ENCODE results near the gene GRM7. TPM values are rescaled to one million over a fixed set of nuclear protein-coding genes. Genes with fewer than 3 reads are reported as not detected.

Gene GRM7
- total and polyA plus RNA-seq, 9 of the 15 experiments (the other 6 are each of a cell fraction or from before 2014, with no cell fraction given), result not detected

GRCh38 chr3:7659079-7659478, 798.2 kb downstream of the GRM7 start:
- ChIA-PET CTCF (ENCODE audit: low intra/inter-chr PET ratio) (no interaction called here), POLR2A (no interaction called here)
- no peaks in the 10 kb centered on the region for H3K9me3 ChIP-seq (replicated peaks; ENCODE audit: control insufficient read depth, insufficient read depth, low read depth, low read length)
- no peak overlapping the region for H3K27ac ChIP-seq (ENCODE audit: extremely low read depth, low read depth, low read length)
- no peak overlapping the region for H3K4me2 ChIP-seq (ENCODE audit: insufficient read depth, low read length)
- no peak overlapping the region for H3K4me3 ChIP-seq
- ATAC-seq (no peak), FAIRE-seq (no peak), DNase-seq (ENCODE audit: extremely low read depth in 1 of 4, low spot score in 3 of 4) (no peak)
- BruUV-seq (replicated peaks), result no TSS peak
- in situ Hi-C loops (cut with MboI) (no loop called here), intact Hi-C loops (cut with micrococcal nuclease) (no loop called here)
- no peaks in the 10 kb centered on the region for H3K4me1 ChIP-seq (replicated peaks in 1 of 2; ENCODE audit: control insufficient read depth in 2 of 2, insufficient read depth in 2 of 2, low read length in 2 of 2)
- H3K9me1 ChIP-seq (ENCODE audit: control insufficient read depth, insufficient read depth, low read length), result no peaks in the 10 kb centered on the region
- no peaks in the 10 kb centered on the region for H3K36me3 ChIP-seq (ENCODE audit: control insufficient read depth, insufficient read depth, low read length)
- no peaks in the 10 kb centered on the region for H3K79me2 ChIP-seq (ENCODE audit: control insufficient read depth, insufficient read depth, low read length)
- H3K9ac ChIP-seq (ENCODE audit: insufficient read depth in 1 of 2, low read depth in 2 of 2, low read length in 2 of 2), result no peak overlapping the region
- no peak overlapping the region for H2AFZ ChIP-seq (ENCODE audit: low read depth, low read length)
- WGBS (ENCODE audit: insufficient coverage, low coverage, missing lambda C conversion rate), result 0% methylated on average over 1 of the region's 1 CpG
- H3K27me3 ChIP-seq (ENCODE audit: control insufficient read depth in 2 of 2, insufficient read depth in 2 of 2, low read length in 2 of 2), result no peaks in the 10 kb centered on the region
- no peaks in the 10 kb centered on the region for H4K20me1 ChIP-seq (replicated peaks; ENCODE audit: control insufficient read depth, insufficient read depth, low read length)
- TF ChIP-seq HEY1 (CRISPR knock-in tag; IDR thresholded peaks at IDR 0.05; ENCODE audit: borderline replicate concordance), result no peak
- TF ChIP-seq PHB2 (IDR thresholded peaks at IDR 0.05; ENCODE audit: low read depth), result no peak
- no peak for TF ChIP-seq VEZF1 (CRISPR knock-in tag; IDR thresholded peaks at IDR 0.05)
- TF ChIP-seq ZNF277 (CRISPR knock-in tag; IDR thresholded peaks at IDR 0.05; ENCODE audit: borderline replicate concordance), result no peak
- no peak for TF ChIP-seq PHF8 (IDR thresholded peaks at IDR 0.05; ENCODE audit: borderline replicate concordance, low read length)
- TF ChIP-seq ZFX (CRISPR knock-in tag; IDR thresholded peaks at IDR 0.05), result no peak
- no peak for TF ChIP-seq RNF219 (CRISPR knock-in tag; IDR thresholded peaks at IDR 0.05)
- TF ChIP-seq HDGF (IDR thresholded peaks at IDR 0.05), result no peak
- TF ChIP-seq ZNF655 (CRISPR knock-in tag; IDR thresholded peaks at IDR 0.05), result no peak

Measured in K562 (cell line).